GM06990 (cell line): ENCODE data around the gene MOB3B.

Experiments used
- DNase-seq: peaks from one replicate; pipeline ENCODE4 v3.0.0-alpha.2; 2011; ENCODE audit not compliant: insufficient read length; ENCODE audit errors: extremely low read depth
- H3K27me3 ChIP-seq: replicated peaks from 2 replicates; pipeline ENCODE4 v1.6.0; 2011; ENCODE audit warnings: low read length; ENCODE audit not compliant: control insufficient read depth, insufficient read depth
- H3K36me3 ChIP-seq: 2 replicates; pipeline ENCODE4 v1.5.1; 2011; ENCODE audit warnings: low read length; ENCODE audit not compliant: control insufficient read depth, insufficient read depth
- H3K4me3 ChIP-seq: replicated peaks from 2 replicates; pipeline ENCODE4 v1.5.1; 2011; ENCODE audit warnings: low read depth, mild to moderate bottlenecking, control low read depth, low read length
- CTCF ChIP-seq: IDR thresholded peaks from 2 replicates; pipeline ENCODE4 v1.5.1; 2011; ENCODE audit warnings: low read length, control low read depth, mild to moderate bottlenecking, inconsistent platforms; ENCODE audit not compliant: insufficient read depth, poor library complexity, severe bottlenecking

MOB3B gene

GRCh38 chr9:27353166-27353473 lies 176.5 kb downstream of the MOB3B start:
- TF ChIP-seq CTCF, result no peak

GRCh38 chr9:27352457-27353165 lies 177.0 kb downstream of the MOB3B start:
- Histone ChIP-seq H3K36me3 (no peaks in the 10 kb centered on the region), H3K4me3 (no peak overlapping the region), H3K27me3 (no peaks in the 10 kb centered on the region)
- no peak for TF ChIP-seq CTCF
- no peak for DNase-seq

More at GRCh38 chr9:27353166-27353473, 176.5 kb downstream of the MOB3B start:
- no peaks in the 10 kb centered on the region for H3K36me3 ChIP-seq
- H3K27me3 ChIP-seq, result no peaks in the 10 kb centered on the region
- no peak overlapping the region for H3K4me3 ChIP-seq
- no peak for DNase-seq

GRCh38 chr9:27351438-27351837 lies 178.2 kb downstream of the MOB3B start:
- H3K27me3 ChIP-seq, result no peaks in the 10 kb centered on the region
- H3K36me3 ChIP-seq, result no peaks in the 10 kb centered on the region
- no peak for TF ChIP-seq CTCF
- no peak overlapping the region for H3K4me3 ChIP-seq
- no peak for DNase-seq

GRCh38 chr9:27350382-27350976 lies 179.1 kb downstream of the MOB3B start:
- H3K36me3 ChIP-seq, result no peaks in the 10 kb centered on the region
- no peak for TF ChIP-seq CTCF
- DNase-seq, result no peak
- H3K27me3 ChIP-seq, result no peaks in the 10 kb centered on the region
- no peak overlapping the region for H3K4me3 ChIP-seq

- no peak overlapping the region for H3K4me3 ChIP-seq
- no peaks in the 10 kb centered on the region for H3K36me3 ChIP-seq
- no peak for TF ChIP-seq CTCF
- no peaks in the 10 kb centered on the region for H3K27me3 ChIP-seq
- no peak for DNase-seq
These were observed 179.9 kb downstream of the MOB3B start for GRCh38 chr9:27349698-27350080.
